ENCODE data around the gene OR11G2.
"Not testable (repeated sequence)": the region's sequence is repeated elsewhere in the genome, so short reads cannot be mapped to it uniquely, and the experiment has no call there.

The OR11G2 gene, protein sequence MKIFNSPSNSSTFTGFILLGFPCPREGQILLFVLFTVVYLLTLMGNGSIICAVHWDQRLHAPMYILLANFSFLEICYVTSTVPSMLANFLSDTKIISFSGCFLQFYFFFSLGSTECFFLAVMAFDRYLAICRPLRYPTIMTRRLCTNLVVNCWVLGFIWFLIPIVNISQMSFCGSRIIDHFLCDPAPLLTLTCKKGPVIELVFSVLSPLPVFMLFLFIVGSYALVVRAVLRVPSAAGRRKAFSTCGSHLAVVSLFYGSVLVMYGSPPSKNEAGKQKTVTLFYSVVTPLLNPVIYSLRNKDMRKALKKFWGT

DNA sequence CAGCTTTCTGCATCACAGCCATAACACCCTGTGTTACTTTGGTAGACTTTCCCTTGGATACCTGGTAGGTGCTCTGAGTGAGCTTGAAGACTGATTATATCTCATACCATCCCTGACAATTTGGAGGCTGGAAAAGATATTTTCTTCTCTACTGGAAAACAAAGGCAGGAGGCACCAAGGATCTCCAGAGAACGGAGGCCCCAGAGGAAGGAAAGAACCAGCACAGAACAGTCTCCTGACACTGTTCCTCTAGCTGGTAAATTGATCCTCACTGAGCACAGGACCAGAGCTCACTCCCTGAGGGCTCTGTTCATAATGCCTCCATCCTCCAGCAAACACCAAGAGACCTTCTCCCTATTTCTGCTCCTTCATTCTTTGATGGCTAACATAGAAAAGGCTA is at the start of gene OR11G2:
Gene OR11G2, plus strand, starts transcription at position 301 of the 400 bp plus-strand sequence. CDS start 6,542 bp downstream, outside the sequence.
- no peak for DNase-seq (ENCODE audit: low read depth)
- no peak within 1 kb of the TSS for H3K4me3 ChIP-seq (ENCODE audit: low read length)
- TF ChIP-seq CTCF (conservative IDR thresholded peaks at IDR 0.05; ENCODE audit: low read depth, low read length) = no peak

GRCh38 chr14:20143911-20144310 is 46.8 kb upstream of the OR11G2 start:
- DNase-seq (ENCODE audit: low read depth) = no peak
- no peak overlapping the region for H3K4me3 ChIP-seq (ENCODE audit: low read length)
- TF ChIP-seq CTCF (conservative IDR thresholded peaks at IDR 0.05; ENCODE audit: low read depth, low read length) = no peak

- no peak for TF ChIP-seq CTCF (conservative IDR thresholded peaks at IDR 0.05; ENCODE audit: low read depth, low read length)
- DNase-seq (ENCODE audit: low read depth) = no peak
- H3K4me3 ChIP-seq (ENCODE audit: low read length) = no peak overlapping the region
Measured at GRCh38 chr14:20144820-20145219, 45.9 kb upstream of the OR11G2 start.

DNA sequence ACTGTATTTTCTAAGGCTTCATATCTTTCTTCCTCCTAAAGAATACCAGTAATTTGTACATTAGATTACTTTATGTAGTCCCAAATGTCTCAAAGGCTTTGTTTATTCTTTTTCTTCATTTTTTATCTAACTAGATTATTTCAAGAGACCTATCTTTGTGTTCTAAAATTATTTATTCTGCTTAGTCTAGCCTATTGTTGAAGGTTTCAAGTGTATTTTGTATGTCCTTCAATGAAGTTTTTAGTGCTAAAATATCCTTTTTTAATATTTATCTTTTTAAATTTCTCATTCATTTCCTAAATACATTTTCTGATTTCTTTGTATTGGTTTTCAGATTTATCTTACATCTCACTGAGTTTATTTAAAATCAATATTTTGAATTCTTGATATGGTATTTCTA is 26.2 kb upstream of the OR11G2 start:
- no peak for DNase-seq (ENCODE audit: low read depth)
- no peak overlapping the region for H3K4me3 ChIP-seq (ENCODE audit: low read length)
- TF ChIP-seq CTCF (conservative IDR thresholded peaks at IDR 0.05; ENCODE audit: low read depth, low read length) = no peak

- TF ChIP-seq CTCF (conservative IDR thresholded peaks at IDR 0.05; ENCODE audit: low read depth, low read length) = no peak
- no peak for DNase-seq (ENCODE audit: low read depth)
- no peak overlapping the region for H3K4me3 ChIP-seq (ENCODE audit: low read length)
Measured at GRCh38 chr14:20167091-20167490, 23.6 kb upstream of the OR11G2 start.

DNA sequence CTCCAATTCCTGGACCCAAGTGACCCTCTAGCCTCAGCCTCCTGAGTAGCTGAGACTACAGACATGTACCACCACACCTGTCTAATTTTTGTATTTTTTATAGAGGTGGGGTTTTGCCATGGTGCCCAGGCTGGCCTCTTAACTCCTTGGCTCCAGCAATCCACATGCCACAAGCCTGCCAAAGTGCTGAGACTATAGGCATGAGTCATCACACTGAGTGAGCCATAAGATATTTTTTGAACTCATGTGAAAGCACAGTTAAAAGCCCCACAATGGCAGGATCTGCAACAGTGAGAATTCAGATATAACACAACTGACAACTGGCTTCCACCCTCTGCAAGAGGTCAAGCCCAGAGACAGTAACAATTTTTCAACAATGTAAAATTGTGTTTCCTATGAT is 20.8 kb upstream of the OR11G2 start:
- DNase-seq (ENCODE audit: low read depth); H3K4me3 ChIP-seq (ENCODE audit: low read length): not testable (repeated sequence)

- DNase-seq (ENCODE audit: low read depth); H3K4me3 ChIP-seq (ENCODE audit: low read length): not testable (repeated sequence)
Measured at GRCh38 chr14:20174205-20174604, 16.5 kb upstream of the OR11G2 start.

DNA sequence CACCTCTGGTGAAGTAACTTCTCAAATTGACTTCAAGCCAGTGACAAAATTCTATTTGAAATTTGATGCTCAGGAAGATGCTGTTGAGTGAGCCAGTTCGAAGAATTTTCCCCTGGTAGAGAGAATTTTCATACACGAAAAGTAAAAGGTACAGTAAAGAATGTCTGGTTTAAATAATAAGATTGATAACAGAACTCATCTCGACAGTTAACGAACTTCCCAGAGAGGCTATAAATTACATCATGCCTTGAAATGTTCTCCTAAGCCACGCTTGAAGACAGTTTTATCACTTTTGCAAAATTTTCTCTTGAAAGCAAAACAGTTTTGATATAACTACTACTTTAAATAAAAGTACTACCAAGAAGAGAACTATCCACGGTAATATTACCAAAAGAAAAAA is 14.4 kb upstream of the OR11G2 start:
- H3K4me3 ChIP-seq (ENCODE audit: low read length) = no peak overlapping the region
- no peak for TF ChIP-seq CTCF (conservative IDR thresholded peaks at IDR 0.05; ENCODE audit: low read depth, low read length)
- DNase-seq (ENCODE audit: low read depth) = no peak

Data from retinal pigment epithelial cell (primary cell).